ENCODE results near the gene CFHR5.
"Not testable (repeated sequence)": the region's sequence is repeated elsewhere in the genome, so short reads cannot be mapped to it uniquely, and the experiment has no call there.

The CFHR5 gene

GRCh38 chr1:196977278-196977677, at the start of gene CFHR5:
TSS of gene CFHR5 (plus strand) at chr1:196977556. CDS start at chr1:196977665, 109 bp downstream.
- no peak for DNase-seq

GRCh38 chr1:196932853-196933252, 44.5 kb upstream of the CFHR5 start:
- DNase-seq, result not testable (repeated sequence)

- no peak for DNase-seq
These were observed 43.7 kb upstream of the CFHR5 start for GRCh38 chr1:196933531-196934189.

GRCh38 chr1:196941474-196941873, 35.9 kb upstream of the CFHR5 start:
- not testable (repeated sequence) for DNase-seq

- not testable (repeated sequence) for DNase-seq
These were observed 33.8 kb upstream of the CFHR5 start, which contains the start of gene CFHR2 for GRCh38 chr1:196943568-196943967. TSS of gene CFHR2 (plus strand) at chr1:196943738. CDS start at chr1:196943881, 143 bp downstream.

- DNase-seq, result no peak
These were observed 25.5 kb upstream of the CFHR5 start for GRCh38 chr1:196951711-196952394.

- DNase-seq, result no peak
These were observed 22.6 kb upstream of the CFHR5 start for GRCh38 chr1:196954778-196955177.

GRCh38 chr1:196955926-196956325, 21.4 kb upstream of the CFHR5 start:
- DNase-seq, result no peak

GRCh38 chr1:196960854-196961253, 16.5 kb upstream of the CFHR5 start:
- no peak for DNase-seq

GRCh38 chr1:196970182-196970581, 7.2 kb upstream of the CFHR5 start:
- no peak for DNase-seq

- no peak for DNase-seq
These were observed 1.1 kb upstream of the CFHR5 start for GRCh38 chr1:196976278-196976677.

GRCh38 chr1:196980859-196981258, 3.5 kb downstream of the CFHR5 start:
- DNase-seq, result no peak

- DNase-seq, result not testable (repeated sequence)
These were observed 4.9 kb downstream of the CFHR5 start for GRCh38 chr1:196982247-196982646.

GRCh38 chr1:196991919-196992651, 14.7 kb downstream of the CFHR5 start:
- peak; percentile 65 for DNase-seq

- no peak for DNase-seq
These were observed 16.6 kb downstream of the CFHR5 start for GRCh38 chr1:196993916-196994315.

- no peak for DNase-seq
These were observed 20.1 kb downstream of the CFHR5 start for GRCh38 chr1:196997423-196997822.

GRCh38 chr1:197001828-197002227, 24.5 kb downstream of the CFHR5 start:
- no peak for DNase-seq

- DNase-seq, result no peak
These were observed 25.8 kb downstream of the CFHR5 start for GRCh38 chr1:197003132-197003531.

- no peak for DNase-seq
These were observed 31.5 kb downstream of the CFHR5 start for GRCh38 chr1:197008861-197009260.

GRCh38 chr1:197011614-197012013, 34.3 kb downstream of the CFHR5 start:
- no peak for DNase-seq

GRCh38 chr1:197013234-197013633, 35.9 kb downstream of the CFHR5 start:
- no peak for DNase-seq

GRCh38 chr1:197016751-197017150, 39.4 kb downstream of the CFHR5 start:
- DNase-seq, result no peak

- DNase-seq, result no peak
These were observed 40.3 kb downstream of the CFHR5 start for GRCh38 chr1:197017558-197018146.
